ENCODE results near the gene TXLNB.
"Not testable (repeated sequence)": the region's sequence is repeated elsewhere in the genome, so short reads cannot be mapped to it uniquely, and the experiment has no call there.

TXLNB gene

GRCh38 chr6:139265512-139266190 lies 26.1 kb downstream of the TXLNB start:
- no peak for DNase-seq

GRCh38 chr6:139262519-139263300 lies 29.1 kb downstream of the TXLNB start:
- DNase-seq: no peak

GRCh38 chr6:139257821-139258398 lies 33.9 kb downstream of the TXLNB start:
- no peak for DNase-seq

GRCh38 chr6:139257291-139257690 lies 34.5 kb downstream of the TXLNB start:
- DNase-seq: no peak

GRCh38 chr6:139256087-139256486 lies 35.7 kb downstream of the TXLNB start:
- no peak for DNase-seq

- no peak for DNase-seq
Observed at GRCh38 chr6:139254196-139254595, 37.6 kb downstream of the TXLNB start.

GRCh38 chr6:139253656-139254055 lies 38.1 kb downstream of the TXLNB start:
- DNase-seq: no peak

GRCh38 chr6:139251691-139252390 lies 40.0 kb downstream of the TXLNB start:
- DNase-seq: no peak

GRCh38 chr6:139251045-139251690 lies 40.6 kb downstream of the TXLNB start:
- no peak for DNase-seq

GRCh38 chr6:139250296-139251044 lies 41.3 kb downstream of the TXLNB start:
- peak; percentile 32 for DNase-seq

- DNase-seq: no peak
Observed at GRCh38 chr6:139249395-139249794, 42.4 kb downstream of the TXLNB start.

GRCh38 chr6:139248911-139249310 lies 42.9 kb downstream of the TXLNB start:
- DNase-seq: no peak

- no peak for DNase-seq
Observed at GRCh38 chr6:139247618-139248017, 44.2 kb downstream of the TXLNB start.

- DNase-seq: no peak
Observed at GRCh38 chr6:139243536-139243935, 48.3 kb downstream of the TXLNB start.

- DNase-seq: no peak
Observed at GRCh38 chr6:139242457-139243240, 49.1 kb downstream of the TXLNB start.

- no peak for DNase-seq
Observed at GRCh38 chr6:139240161-139241010, 51.4 kb downstream of the TXLNB start.

GRCh38 chr6:139239064-139239463 lies 52.7 kb downstream of the TXLNB start:
- no peak for DNase-seq

- DNase-seq: no peak
Observed at GRCh38 chr6:139236105-139236504, 55.7 kb downstream of the TXLNB start.

GRCh38 chr6:139235661-139236060 lies 56.1 kb downstream of the TXLNB start:
- no peak for DNase-seq

GRCh38 chr6:139234193-139234592 lies 57.6 kb downstream of the TXLNB start:
- not testable (repeated sequence) for DNase-seq
